OCI-LY7 (cell line): ENCODE data around the gene TMEM151A.

Source experiments
- EZH2phosphoT487 ChIP-seq: fragments of 200-600 bp; sonication (generic); IDR thresholded peaks from 2 replicates; pipeline ENCODE4 v1.6.1; 2018; ENCODE audit warnings: low read depth, borderline replicate concordance, mild to moderate bottlenecking, mixed run types, antibody characterized with exemption, low read length, moderate library complexity, mixed read lengths
- TF ChIP-seq, protein P1 (sequence below): fragments of 200-600 bp; sonication (generic); conservative IDR thresholded peaks from 2 replicates; pipeline ENCODE4 v1.5.1; 2014; ENCODE audit warnings: mild to moderate bottlenecking, antibody characterized with exemption, low read length, moderate library complexity, mixed read lengths

DNA sequence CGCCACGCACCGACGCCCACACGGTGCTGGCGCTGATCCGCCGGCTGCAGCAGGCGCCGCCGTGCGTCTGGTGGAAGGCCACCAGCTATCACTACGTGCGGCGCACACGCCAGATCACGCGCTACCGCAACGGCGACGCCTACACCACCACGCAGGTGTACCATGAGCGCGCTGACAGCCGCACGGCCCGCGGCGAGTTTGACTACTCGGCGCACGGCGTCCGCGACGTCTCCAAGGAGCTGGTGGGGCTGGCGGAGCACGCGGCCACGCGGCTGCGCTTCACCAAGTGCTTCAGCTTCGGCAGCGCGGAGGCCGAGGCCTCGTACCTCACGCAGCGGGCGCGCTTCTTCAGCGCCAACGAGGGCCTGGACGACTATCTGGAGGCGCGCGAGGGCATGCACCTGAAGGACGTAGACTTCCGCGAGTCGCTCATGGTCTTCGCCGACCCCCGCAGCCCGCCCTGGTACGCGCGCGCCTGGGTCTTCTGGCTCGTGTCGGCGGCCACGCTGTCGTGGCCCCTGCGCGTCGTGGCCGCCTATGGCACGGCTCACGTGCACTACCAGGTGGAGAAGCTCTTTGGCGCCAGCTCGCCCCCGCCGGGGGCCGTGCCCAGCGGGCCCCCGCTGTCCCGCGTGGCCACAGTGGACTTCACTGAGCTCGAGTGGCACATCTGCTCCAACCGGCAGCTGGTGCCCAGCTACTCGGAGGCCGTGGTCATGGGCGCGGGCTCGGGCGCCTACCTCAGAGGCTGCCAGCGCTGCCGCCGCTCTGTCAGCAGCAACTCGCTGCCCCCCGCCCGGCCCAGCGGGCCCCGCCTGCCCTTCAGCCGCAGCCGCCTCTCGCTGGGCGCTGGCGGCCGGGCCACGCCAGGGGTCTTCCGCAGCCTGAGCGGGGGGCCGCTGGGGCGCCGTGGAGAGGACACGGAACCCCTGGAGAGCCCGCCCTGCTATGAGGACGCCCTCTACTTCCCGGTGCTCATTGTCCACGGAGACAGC is 3.2 kb downstream of the TMEM151A start:
- TF ChIP-seq, protein P1, sequence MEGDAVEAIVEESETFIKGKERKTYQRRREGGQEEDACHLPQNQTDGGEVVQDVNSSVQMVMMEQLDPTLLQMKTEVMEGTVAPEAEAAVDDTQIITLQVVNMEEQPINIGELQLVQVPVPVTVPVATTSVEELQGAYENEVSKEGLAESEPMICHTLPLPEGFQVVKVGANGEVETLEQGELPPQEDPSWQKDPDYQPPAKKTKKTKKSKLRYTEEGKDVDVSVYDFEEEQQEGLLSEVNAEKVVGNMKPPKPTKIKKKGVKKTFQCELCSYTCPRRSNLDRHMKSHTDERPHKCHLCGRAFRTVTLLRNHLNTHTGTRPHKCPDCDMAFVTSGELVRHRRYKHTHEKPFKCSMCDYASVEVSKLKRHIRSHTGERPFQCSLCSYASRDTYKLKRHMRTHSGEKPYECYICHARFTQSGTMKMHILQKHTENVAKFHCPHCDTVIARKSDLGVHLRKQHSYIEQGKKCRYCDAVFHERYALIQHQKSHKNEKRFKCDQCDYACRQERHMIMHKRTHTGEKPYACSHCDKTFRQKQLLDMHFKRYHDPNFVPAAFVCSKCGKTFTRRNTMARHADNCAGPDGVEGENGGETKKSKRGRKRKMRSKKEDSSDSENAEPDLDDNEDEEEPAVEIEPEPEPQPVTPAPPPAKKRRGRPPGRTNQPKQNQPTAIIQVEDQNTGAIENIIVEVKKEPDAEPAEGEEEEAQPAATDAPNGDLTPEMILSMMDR: no peak
- no peak for TF ChIP-seq EZH2phosphoT487
